ENCODE results near the gene PIKFYVE. TPM values are rescaled to one million over a fixed set of nuclear protein-coding genes. Genes with fewer than 3 reads are reported as not detected.

The PIKFYVE gene
- polyA plus RNA-seq, 1 donor (not counting 4 experiments of a cell fraction or from before 2014, with no cell fraction given), result 18.4 TPM

DNA sequence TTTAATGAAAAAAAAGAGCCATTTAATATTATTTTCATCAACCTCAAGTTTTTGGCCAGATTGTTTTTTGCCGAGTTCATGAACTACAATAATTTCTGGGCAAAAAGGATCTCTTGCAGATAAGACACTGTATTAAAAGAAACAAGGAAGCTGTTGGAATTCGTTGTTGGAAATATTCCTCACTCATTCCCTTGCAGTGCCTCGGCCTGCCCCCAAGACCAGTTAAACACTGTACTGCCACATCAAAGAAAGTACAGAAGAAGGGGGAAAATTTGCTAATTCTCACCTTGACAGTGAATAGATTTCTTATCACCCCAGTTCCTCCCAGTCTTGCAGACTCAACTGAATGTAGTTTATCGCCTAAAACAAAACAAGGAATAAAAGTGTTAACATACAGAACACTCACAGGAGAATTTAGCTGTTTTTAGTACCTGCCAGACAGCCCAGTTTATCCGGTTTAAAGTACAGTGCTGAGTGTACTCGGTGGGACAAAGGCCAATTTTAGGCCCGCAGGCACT is 12.4 kb upstream of the PIKFYVE start:
- no peaks in the 10 kb centered on the region for H3K9me3 ChIP-seq (ENCODE audit: control insufficient read depth, low read depth, low read length)
- H3K27ac ChIP-seq (ENCODE audit: control insufficient read depth, insufficient read depth, low read length), result peak overlapping the region; percentile 71
- peaks cover 7% of the 10 kb centered on the region for H3K79me2 ChIP-seq (ENCODE audit: control insufficient read depth, insufficient read depth, low read length)
- H2AFZ ChIP-seq (ENCODE audit: control insufficient read depth, low read length), result peak overlapping the region; percentile 95
- no peak for DNase-seq (ENCODE audit: low read depth, low spot score)
- dilution Hi-C loops (cut with MboI; ENCODE audit: extremely low pct_ligation_motif_present, low sequenced_read_pairs), result no loop called here
- no peaks in the 10 kb centered on the region for H4K20me1 ChIP-seq (ENCODE audit: control insufficient read depth, extremely low read depth, insufficient read depth, low read length)
- H3K27me3 ChIP-seq (ENCODE audit: control insufficient read depth, extremely low read depth, insufficient read depth, low read length), result no peaks in the 10 kb centered on the region
- peak overlapping the region; percentile 99 for H3K4me2 ChIP-seq (ENCODE audit: control insufficient read depth, extremely low read depth, insufficient read depth, low read depth, low read length)
- H3K4me3 ChIP-seq (ENCODE audit: control insufficient read depth in 2 of 3, extremely low read depth in 1 of 3, insufficient read depth in 2 of 3, low read depth in 1 of 3, low read length in 3 of 3), result peak overlapping the region; percentile 85 to 99 (median 95)
- H3K36me3 ChIP-seq (ENCODE audit: control insufficient read depth in 2 of 2, extremely low read depth in 1 of 2, insufficient read depth in 2 of 2, low read length in 2 of 2), result peaks cover 3 to 5% of the 10 kb centered on the region in 2 experiments
- peak overlapping the region; percentile 78 for H3K9ac ChIP-seq (ENCODE audit: control insufficient read depth, extremely low read depth, insufficient read depth, low read length)
- peaks cover 29% of the 10 kb centered on the region for H3K4me1 ChIP-seq (ENCODE audit: control insufficient read depth, extremely low read depth, insufficient read depth, low read length)
- FAIRE-seq, result no peak
- TF ChIP-seq EZH2 (IDR thresholded peaks at IDR 0.05; ENCODE audit: low read length), result no peak
- TF ChIP-seq, protein P1, sequence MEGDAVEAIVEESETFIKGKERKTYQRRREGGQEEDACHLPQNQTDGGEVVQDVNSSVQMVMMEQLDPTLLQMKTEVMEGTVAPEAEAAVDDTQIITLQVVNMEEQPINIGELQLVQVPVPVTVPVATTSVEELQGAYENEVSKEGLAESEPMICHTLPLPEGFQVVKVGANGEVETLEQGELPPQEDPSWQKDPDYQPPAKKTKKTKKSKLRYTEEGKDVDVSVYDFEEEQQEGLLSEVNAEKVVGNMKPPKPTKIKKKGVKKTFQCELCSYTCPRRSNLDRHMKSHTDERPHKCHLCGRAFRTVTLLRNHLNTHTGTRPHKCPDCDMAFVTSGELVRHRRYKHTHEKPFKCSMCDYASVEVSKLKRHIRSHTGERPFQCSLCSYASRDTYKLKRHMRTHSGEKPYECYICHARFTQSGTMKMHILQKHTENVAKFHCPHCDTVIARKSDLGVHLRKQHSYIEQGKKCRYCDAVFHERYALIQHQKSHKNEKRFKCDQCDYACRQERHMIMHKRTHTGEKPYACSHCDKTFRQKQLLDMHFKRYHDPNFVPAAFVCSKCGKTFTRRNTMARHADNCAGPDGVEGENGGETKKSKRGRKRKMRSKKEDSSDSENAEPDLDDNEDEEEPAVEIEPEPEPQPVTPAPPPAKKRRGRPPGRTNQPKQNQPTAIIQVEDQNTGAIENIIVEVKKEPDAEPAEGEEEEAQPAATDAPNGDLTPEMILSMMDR (optimal IDR thresholded peaks at IDR 0.05 in 1 of 3, IDR thresholded peaks at IDR 0.05 in 1 of 3, conservative IDR thresholded peaks at IDR 0.05 in 1 of 3; ENCODE audit: extremely low read depth in 1 of 3, insufficient read depth in 2 of 3, low read length in 3 of 3), result no peak
- H3K9me1 ChIP-seq (ENCODE audit: control insufficient read depth, extremely low read depth, insufficient read depth, low read length), result no peaks in the 10 kb centered on the region

DNA sequence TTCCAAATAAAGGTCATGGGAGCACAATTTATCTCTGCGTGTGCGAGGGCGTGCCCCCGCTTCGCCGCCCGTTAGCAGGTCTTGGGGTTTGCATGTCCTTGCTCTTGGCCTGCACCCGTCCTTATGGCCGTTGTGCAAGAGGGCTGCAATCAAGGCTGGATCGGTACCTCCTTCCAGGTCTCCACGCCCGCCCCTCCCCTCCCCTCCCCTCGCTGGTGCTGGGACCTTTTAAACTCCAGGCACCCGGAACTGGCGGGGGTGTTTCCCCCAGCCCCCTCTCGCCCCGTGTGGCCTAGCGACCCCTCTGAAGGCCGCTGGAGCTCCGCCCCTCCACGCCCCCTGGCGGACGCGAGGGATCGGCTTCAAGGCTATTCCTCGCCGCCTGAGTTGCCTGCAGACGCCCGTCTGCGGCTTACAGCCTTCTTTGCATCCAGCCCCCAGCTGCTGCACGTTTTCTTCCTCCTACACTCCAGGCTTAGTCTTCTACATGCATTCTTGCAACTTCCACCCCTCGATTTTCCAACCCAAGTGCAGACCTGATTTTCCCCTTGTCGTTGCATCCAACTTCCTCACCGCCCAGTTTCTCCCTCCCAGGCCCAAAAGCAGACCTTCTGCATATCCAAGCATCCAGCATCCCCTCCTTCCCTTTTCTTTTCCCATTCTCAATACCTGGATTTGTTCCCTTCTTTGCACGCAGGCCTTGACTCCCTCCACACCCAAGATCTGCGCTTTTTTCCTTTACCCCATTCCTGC is 11.8 kb upstream of the PIKFYVE start:
- peaks cover 3 to 5% of the 10 kb centered on the region in 2 experiments for H3K36me3 ChIP-seq (ENCODE audit: control insufficient read depth in 2 of 2, extremely low read depth in 1 of 2, insufficient read depth in 2 of 2, low read length in 2 of 2)
- peak overlapping the region; percentile 78 for H3K9ac ChIP-seq (ENCODE audit: control insufficient read depth, extremely low read depth, insufficient read depth, low read length)
- no peak for DNase-seq (ENCODE audit: low read depth, low spot score)
- no peaks in the 10 kb centered on the region for H3K27me3 ChIP-seq (ENCODE audit: control insufficient read depth, extremely low read depth, insufficient read depth, low read length)
- peak overlapping the region; percentile 95 for H2AFZ ChIP-seq (ENCODE audit: control insufficient read depth, low read length)
- dilution Hi-C loops (cut with MboI; ENCODE audit: extremely low pct_ligation_motif_present, low sequenced_read_pairs), result no loop called here
- TF ChIP-seq EZH2 (IDR thresholded peaks at IDR 0.05; ENCODE audit: low read length), result no peak
- TF ChIP-seq, protein P1 (optimal IDR thresholded peaks at IDR 0.05 in 1 of 3, IDR thresholded peaks at IDR 0.05 in 1 of 3, conservative IDR thresholded peaks at IDR 0.05 in 1 of 3; ENCODE audit: extremely low read depth in 1 of 3, insufficient read depth in 2 of 3, low read length in 3 of 3), result peak; percentile 71 to 95 (median 82)
- H3K4me2 ChIP-seq (ENCODE audit: control insufficient read depth, extremely low read depth, insufficient read depth, low read depth, low read length), result peak overlapping the region; percentile 99
- H3K4me3 ChIP-seq (ENCODE audit: control insufficient read depth in 2 of 3, extremely low read depth in 1 of 3, insufficient read depth in 2 of 3, low read depth in 1 of 3, low read length in 3 of 3), result peak overlapping the region; percentile 85 to 99 (median 95)
- no peaks in the 10 kb centered on the region for H3K9me3 ChIP-seq (ENCODE audit: control insufficient read depth, low read depth, low read length)
- no peak for FAIRE-seq
- H4K20me1 ChIP-seq (ENCODE audit: control insufficient read depth, extremely low read depth, insufficient read depth, low read length), result no peaks in the 10 kb centered on the region
- peak overlapping the region; percentile 71 for H3K27ac ChIP-seq (ENCODE audit: control insufficient read depth, insufficient read depth, low read length)
- peaks cover 7% of the 10 kb centered on the region for H3K79me2 ChIP-seq (ENCODE audit: control insufficient read depth, insufficient read depth, low read length)
- peaks cover 29% of the 10 kb centered on the region for H3K4me1 ChIP-seq (ENCODE audit: control insufficient read depth, extremely low read depth, insufficient read depth, low read length)
- no peaks in the 10 kb centered on the region for H3K9me1 ChIP-seq (ENCODE audit: control insufficient read depth, extremely low read depth, insufficient read depth, low read length)
